CD4-positive, alpha-beta T cell treated with Interleukin-17A for 4 hours (primary cell): ENCODE measurements around the gene VWF.

ENCODE experiments used
- DNase-seq: peaks from one replicate; pipeline ENCODE4 v3.0.0-alpha.2; 2020; ENCODE audit warnings: mixed read lengths

VWF gene

DNA sequence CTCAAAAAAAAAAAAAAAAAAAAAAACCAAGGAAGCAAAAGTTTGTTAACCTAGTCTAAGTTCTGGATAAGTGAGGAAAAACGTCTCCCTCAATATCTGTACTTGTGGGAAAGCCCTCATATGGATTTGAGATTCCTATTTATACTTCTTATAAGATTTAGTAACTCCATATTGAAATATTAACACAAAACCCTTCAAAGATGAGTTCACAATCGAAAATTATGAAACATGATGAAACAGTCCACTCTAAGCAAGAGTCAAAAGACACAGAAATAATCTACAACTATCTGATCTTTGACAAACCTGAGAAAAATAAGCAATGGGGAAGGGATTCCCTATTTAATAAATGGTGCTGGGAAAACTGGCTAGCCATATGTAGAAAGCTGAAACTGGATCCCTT, 25.2 kb downstream of the VWF start:
- DNase-seq: no peak

DNA sequence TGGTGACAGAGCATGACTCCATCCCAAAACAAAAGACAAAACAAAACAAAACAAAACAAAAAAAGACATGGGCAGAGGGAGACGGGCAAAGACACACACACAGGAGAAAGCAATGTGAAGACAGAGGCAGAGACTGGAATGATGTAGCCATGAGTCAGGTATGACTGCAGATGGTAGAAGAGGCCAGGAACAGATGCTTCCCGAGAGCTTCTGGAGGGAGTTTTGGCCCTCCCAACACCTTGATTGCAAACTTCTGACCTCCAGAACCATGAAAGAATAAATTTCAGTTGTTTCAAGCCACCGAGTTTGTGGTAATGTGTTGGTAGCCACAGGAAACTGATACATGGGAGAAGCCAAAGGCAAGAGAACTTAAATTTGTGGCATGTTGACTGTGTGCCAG, 27.1 kb downstream of the VWF start:
- no peak for DNase-seq

DNA sequence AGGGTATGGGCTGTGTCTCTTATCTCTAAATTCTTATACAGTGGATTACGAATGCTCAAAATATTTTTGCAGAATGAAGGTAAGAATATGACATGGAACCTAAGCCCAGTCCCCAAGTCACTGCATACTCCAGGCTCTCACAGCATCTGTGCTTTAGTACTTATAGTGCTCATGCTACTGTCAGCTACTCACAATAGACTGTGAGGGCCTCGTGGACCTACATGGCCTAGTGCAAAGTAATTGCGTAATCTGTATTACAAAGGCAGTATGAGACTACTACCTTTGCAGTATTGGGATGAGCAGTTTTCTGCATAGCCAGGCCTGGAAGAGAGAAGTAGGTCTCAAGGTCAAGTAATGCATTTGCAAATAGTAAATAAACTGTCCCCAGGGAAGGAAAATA, 27.9 kb downstream of the VWF start:
- no peak for DNase-seq

DNA sequence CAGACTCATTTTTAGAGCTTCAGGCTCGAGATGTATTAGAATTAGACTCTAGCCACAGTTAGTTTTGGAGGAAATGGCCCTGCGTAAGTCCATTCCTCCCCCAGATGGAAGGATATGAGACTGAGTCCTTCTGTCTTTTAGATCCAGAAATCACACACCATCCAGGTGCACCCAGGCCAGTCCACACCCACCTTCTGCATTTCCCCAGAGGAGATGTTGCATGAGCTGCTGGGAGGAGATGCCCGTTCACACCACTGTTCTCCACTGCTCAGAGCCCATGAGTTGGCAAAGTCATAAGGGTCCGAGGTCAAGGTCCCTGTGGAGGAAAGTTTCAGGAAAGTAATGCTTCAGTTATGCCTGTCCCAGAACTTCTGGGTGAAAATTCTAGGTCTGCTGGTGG, 29.2 kb downstream of the VWF start:
- no peak for DNase-seq

DNA sequence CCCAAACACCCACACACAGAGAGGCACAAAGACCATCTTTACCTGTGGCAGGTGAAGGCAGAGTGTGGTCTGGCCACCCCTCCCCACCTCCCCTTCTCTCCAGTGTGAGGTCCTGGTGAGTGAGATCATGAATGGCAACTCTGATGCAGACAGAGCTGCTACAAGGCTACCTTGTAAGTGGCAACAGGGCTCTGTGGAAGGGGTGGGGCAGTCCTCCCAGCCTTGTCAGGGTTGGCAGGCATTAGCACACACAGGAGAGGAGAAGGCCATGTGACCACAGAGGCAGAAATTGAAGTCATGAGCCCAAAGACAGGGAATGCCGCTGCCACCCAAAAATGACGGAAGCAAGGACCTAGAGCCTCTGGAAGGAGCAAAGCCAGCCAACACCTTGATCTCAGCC, 30.7 kb downstream of the VWF start:
- DNase-seq: no peak

DNA sequence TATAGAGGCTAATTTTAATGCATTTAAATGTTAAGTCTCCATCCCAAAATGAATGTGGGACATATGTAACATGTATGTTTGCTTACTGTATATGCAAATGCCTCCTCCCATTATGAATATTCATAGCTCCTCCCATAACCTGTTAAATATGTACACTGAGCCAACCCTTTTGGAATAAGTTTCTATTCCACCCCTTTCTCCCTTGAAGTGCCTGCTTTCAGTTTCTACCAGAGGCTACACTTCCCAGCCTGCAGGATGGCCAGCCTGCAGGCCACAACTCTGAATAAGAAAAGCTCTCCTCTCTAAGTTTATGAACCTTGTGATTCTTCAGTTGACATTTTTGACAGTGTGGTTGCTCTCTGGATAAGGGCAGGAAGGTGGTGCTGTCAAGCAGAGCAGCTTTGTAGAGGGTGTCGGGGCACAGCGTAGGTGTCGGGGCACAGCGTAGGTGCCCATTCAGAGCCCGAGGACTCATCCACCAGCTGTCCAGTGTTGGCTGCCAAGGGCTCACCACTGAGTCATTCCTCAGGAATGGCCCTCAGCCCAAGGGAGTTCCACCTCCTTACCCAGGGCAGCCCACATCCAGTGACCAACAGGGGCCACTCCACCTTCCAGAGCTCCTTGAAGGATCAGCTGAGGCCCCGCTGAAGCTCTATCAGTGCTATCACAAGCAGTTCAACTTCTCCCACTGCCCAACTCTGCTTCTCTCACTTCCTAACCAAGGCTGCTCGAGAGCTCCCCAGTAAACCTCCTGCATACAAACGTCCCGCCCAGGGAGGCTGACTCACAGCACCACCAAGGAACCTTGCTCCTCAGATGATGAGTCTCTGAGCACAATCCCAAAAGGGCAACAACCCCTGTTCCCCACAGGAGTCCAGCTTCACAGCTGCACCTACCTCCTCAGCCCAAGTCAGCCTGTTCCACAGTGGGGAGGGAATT, 31.4 kb downstream of the VWF start:
- no peak for DNase-seq

DNA sequence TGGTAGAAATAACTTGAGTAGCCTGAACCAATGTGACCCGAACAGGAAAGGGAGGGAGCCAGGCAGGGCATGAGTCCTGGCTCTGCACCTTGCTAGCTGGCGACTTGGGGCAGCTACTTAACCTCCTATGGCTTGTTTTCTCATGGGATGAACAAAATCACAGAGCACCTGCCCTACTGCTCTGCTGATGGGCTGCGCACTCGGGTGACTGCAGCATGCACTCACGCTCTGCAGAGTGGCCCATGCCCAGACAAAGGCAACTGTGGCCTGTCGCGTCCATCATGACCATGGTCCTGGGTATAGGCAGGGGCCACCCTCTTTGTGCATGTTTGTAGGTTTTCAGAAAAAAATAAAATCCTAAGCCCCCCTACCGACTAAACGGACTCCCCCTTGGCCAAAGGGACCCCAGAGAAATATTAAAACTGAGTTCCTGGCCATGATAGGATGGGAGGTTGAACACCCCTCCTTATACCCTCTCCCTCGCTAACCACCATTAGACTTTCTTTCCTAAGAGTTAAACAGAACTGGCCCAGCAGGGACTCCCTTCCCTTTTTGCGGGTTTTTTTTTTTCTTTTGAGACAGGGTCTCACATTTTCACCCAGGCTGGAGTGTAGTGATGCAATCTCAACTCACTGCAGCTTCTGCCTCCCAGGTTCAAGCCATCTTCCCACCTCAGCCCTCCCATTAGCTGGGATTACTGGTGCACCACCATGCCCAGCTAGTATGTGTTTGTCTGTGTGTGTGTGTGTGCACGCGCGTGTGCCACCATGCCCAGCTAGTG, 32.5 kb downstream of the VWF start:
- no peak for DNase-seq

DNA sequence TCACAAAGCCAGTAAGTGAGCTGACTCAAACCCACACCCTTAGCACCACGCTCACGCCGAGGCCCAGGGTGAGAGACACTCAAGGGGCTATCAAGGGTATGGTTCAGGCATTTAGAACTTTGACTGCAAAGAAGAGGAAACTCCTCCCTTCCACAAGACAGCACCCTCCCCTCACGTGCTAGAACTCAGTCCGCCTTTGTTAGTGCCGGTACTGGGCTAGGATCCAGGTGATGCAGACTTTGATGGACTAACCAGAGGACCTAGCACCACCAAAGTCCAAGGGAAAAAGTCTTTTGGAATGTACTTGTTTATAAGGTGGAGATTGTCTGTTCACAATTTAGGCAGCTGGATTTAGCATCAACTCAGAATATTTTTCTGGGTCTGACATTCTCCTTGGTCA, 33.7 kb downstream of the VWF start:
- no peak for DNase-seq

DNA sequence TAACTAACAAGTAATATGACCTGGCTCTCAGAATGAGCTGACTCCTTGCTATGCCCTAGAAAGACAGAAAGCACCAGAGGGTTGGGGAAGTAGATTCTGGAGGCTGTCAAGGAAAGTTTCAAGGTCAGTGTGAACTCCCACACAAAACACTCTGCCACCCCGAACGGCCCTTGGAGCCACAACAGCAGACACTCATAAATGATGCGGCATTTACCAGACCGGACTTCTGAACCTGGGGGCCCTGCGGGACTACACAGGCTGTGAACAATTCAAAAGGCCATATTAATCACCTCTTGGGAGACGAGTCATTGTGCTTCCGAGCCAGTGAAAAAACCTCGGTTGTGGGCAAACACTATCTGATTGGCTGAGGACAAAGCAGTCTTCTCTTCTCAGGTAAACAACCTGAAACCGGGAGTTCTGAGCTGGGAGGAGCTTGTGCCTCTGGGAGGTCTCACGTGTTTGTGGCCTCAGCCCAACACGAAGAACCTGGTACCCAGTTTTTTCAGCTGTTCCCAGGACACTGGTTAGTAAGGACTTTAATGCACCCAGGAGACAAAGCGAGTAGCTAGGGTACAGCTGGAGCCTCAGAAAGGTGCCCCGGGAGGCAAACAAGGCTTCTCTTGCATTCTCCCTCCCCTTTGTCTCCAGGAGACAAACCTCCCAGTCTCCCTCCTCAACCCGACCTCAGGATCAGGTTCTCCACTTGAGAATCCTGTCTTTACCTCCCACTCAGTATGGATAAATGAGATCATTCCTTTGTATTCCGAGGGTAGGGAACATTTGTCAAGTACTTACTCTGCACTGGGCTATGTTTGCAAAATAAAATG, 35.3 kb downstream of the VWF start:
- no peak for DNase-seq

DNA sequence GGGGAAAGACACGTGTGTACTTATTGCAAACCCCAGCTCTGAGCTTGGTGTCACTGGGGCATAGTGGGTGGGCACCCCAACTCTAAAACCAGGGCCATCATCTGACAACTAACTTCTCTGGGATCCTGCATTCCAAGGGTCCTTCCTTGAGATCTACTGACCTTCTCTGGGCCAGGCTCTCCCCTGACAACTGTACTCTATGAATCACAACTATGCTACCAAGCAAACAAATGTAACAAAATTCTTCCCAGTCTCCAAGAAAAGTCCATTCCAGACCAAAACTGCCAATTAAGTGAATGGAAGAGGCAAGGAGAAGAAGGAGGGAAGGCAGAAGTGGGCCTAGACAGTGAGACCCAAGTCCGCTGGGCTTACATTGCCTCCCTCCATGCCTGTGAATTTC, 38.2 kb downstream of the VWF start:
- no peak for DNase-seq

DNA sequence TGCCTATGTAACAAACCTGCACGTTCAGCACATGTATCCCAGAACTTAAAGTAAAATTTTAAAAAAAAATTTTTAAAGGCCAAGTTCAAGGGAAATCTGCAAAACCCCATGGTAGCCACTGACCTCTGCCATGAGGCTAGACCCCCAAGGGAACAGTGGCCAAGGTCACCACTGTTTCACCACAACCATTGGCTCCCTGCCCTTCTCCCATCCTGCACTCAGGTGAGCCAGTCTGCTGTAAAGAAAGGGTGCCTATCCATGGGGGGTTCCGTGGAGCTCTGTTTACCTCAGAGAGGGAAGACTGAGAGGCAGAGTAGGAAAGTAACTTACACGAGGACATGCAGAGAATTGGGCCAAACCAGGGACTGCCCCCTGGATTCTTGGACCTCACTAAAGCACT, 38.6 kb downstream of the VWF start:
- no peak for DNase-seq

DNA sequence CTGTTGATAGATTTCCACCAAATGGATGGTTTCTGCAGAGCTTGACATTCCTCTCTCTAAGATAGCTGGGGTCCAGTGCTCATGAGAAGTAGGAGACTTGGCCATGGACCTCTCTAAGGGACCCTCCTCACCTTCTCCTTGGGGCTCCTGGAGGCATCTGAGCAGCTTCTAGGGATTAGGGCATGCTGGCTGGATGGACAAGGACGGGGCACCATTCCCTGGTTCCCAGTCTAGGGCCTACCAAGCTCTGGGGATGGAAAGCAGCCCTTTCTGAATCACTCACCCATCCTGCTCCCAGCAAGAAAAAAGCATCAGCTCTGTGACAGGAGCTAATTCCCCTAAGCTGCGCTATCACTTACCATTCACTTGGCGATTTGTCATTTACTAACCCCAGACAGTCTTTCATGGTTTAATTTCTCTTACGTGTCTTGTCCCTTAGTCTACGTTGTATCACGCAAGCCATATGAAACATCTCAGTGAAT, 39.5 kb downstream of the VWF start:
- no peak for DNase-seq

DNA sequence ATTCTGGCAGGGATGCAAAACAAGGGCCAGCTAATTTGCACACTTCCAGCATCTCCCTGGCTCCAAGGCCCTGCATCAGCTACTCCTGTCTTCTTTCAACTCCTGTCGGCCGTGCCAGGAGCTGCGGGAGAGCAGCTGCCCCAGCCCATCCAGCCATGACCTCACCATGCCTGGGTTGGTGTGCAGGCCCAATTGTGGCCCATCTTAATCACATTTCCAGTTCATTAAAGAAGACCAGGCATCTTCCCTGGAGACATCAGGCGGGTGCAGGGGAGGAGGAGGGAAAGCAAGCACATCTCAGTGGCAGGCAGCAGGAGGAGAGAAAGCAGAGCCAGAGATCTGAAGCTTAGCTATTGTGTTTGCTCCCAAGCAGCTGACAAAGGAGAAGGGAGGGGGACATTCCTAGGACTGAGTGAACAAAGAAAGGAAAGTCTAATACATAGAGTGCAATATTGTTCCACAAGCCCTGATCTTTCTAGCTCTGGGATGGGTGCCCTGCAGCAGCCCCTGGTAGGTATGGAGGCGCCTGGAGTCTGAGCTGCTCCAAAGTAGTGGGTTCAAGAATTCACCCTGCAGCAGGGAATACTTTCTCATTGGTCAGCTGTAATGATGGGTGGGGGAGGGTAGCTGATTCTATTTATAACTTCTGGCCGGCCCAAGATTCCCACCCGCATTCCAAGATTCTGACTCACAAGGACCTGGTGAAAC, 40.1 kb downstream of the VWF start:
- DNase-seq: no peak

DNA sequence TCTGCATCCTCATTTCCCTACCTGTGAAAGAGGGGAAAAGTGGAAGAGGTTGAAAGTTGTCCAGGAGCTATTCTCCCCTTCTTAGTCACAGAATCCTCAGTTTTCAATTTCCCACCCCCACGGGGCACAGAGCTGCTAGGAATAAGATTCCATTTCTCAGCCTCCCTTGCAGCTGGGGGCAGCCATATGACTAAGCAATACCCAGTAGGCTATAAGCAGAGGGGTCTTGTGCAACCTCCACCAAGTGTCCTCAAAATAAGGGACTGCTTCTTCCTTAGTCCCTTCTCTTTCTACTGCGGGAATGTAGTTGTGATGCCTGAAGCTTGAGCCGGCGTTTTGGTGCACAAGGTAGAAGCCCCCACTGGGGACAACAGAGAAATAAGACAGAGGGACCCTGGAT, 40.9 kb downstream of the VWF start:
- no peak for DNase-seq

DNA sequence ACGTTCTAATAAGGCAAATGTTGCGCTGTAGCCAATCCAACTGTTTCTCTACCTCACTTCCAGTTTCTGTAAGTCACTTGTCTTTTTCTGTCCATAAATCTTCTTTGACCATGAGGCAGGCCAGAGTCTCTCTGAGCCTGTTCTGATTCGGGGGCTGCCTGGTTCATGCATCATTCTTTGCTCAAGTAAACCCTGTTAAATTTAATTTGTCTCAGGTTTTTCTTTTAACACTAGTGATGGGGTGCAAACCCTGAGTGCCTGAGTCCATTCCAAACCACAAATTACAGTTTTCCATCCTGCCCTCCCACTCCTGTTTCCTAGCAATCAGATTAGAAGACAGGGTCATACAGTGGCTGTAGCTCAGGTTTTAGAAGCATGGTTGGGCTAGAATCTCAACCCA, 41.9 kb downstream of the VWF start:
- no peak for DNase-seq

DNA sequence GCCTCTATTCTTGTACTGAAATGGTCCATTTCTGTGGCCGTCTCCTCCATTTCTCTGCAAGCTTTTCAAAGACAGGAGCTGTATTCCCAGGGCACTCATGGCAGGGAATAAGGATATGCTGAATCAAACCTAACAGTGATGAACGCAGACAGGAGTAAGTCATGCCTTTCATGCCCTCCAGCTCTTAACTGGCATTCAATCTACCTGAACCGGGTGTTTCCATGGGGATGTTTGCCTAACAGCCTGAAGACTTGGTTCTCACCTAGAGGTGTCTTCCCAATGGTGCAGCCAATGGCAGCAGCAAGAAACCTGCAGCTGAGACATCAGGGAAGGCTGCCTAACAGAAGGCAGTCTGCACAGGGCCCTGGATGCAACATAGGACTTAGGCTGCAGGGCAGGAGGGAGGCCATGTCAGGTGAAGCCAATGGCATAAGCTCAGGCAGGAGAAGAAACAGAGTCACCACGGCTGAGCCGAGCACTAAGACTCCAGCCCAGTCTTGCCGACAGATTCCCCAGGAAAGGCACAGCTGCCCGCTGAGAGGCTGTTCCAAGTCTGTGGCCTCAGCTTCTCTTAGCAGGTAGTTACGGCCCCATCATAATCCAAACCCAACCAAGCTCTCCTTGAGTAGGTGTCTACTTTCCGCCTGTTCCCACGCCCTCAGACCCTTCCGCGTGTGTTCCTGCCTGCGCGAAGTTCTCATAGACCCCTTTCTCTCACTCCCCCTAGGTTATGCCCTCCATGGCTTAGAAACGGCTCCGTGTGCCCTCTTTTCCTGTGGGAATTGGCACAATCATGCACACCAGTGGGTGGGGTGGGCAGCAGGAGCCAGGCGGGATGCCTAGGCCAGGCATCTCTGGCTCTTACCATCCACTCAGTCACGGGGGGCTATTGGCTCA, 44.1 kb downstream of the VWF start:
- no peak for DNase-seq

DNA sequence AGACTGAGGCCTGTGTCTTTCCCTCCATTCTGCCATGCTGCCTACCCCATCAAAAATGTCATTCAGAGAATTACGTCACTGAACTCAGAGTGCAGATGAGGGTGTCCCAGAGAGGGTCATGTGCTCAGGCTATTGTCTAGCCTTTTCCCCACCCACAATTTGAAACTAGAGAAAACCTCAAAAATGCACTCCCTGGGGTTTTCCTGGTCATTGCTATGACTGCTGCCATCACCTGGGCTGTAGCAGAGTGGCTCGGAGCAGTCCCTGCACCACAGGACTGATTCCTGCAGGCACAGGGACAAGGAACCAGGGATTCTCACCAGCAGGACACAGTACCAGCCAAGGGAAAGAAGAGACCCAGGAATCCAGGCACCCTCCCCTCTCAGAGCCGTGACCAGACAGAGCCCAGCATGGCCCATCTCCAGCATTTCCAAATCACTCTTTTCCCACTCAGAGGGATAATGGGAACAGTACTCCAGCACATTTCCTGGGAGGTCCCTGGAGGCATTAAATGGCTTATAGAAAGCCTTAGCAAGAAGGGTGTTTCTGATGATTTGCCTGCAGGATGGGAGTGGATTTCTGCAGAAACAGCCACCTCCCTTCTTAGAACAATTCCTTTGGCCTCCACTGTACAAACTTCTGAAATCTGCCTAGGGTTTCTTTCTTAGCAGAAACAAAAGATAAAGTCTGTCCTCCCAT, 45.9 kb downstream of the VWF start:
- DNase-seq: no peak

DNA sequence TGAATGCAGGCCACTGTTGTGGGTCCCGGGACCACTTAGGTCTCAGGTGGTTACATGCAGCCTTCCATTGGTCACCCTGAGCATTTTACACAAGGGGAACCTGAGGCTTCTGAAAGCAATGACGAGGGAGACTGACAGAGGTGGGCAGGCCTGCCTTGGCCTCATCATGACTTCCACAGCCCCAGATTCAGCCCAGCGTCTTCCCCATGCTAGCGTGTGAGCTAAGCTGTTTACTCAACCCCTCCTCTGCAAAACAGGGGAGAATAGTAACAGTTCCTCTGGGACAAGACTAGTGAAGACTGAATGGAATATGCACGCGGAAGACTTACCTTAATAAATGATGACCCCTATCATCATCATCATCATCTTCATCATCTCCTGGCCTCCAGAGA, 46.8 kb downstream of the VWF start:
- no peak for DNase-seq

DNA sequence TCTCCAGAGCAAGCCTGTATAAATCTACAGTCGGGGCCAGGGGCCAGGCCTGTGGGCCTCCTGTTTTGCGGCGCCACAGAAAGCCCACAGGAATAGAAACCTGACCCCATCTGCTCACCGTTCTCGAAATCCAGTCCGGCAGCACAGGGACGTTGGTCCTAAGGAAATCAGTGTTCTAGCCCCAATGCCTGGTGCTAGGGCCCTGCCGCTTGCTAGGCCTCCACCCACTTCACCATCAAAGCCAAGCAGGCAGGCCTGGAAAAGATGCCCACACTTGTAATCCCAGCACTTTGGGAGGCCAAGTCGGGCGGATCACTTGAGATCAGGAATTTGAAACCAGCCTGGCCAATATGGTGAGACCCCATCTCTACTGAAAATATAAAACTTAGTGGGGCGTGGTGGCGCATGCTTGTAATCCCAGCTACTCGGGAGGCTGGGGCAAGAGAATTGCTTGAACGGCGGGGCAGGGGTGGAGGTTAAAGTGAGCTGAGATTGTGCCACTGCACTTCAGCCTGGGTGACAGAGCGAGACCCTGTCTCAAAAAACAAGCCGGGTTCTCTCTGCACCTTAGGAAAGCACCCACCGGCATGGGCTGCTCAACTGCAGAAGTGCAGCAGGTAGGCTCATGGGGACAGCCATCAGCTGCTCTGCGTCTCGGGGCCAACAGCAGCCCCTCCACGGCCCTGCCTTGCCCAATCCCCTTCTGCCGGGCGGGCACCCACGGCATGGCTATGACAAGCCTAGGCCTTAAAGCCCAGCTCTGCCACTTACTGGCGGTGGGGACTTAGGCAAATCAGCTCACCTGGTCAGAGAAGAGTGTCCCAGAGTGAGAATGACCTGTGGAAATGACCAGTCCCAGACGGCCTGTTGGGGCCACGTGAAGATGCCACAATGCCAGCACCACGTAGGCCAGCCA, 47.4 kb downstream of the VWF start:
- DNase-seq: no peak

DNA sequence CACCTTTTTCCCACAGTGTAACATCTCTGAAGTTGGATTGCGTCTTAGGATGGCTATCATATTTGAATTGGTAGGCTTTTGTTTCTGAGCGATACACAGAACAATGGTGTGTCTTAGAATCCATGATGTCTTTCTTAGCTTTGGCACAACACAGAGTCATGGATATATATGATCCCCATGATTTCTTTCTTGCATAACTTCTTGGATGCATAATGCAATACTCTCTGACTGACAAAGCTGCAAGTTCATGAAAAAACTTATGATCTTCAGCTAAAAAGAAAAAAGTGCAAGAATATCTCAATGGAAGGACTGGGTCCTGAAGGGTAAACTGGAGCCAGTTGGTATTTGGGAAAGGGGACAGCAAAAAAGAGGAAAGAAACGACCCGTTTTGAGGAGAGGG, 48.1 kb downstream of the VWF start:
- no peak for DNase-seq
